SK-N-SH (cell line): Measurements from ENCODE around the gene ABHD4. TPM values are rescaled to one million over a fixed set of nuclear protein-coding genes. Genes with fewer than 3 reads are reported as not detected.

Experiments used
- CTCF ChIA-PET: fragments of 300-600, 350-600 bp; formaldehyde crosslinking; extraction: SDS; loops from one replicate; lab custom pipeline; 2021; lab: Yijun Ruan, JAX
- POLR2A ChIA-PET: fragments of 350-600 bp; sonication (Branson Sonifier 250); formaldehyde crosslinking; extraction: SDS; loops from one replicate; lab custom pipeline; 2020; ENCODE audit warnings: antibody characterized with exemption, inconsistent platforms; lab: Yijun Ruan, JAX
- DNase-seq: peaks from one replicate; pipeline ENCODE4 v3.0.0; 2012
- H2AFZ ChIP-seq: fragments of 200-600 bp; sonication (generic); 2 replicates; pipeline ENCODE4 v1.8.1; 2016; ENCODE audit warnings: antibody characterized with exemption, mild to moderate bottlenecking, low read depth
- H3F3A ChIP-seq: fragments of 200-600 bp; sonication (generic); replicated peaks from 2 replicates; pipeline ENCODE3; 2016; ENCODE audit warnings: antibody characterized with exemption, mild to moderate bottlenecking; ENCODE audit not compliant: insufficient read depth
- H3K27ac ChIP-seq, 2 experiments: fragments of 200-500 bp in 1 of 2; fragments of 200-600 bp in 1 of 2; sonication (Bioruptor generic) in 1 of 2; sonication (generic), shearing (Covaris generic) in 1 of 2; 2 replicates each; pipeline versions ENCODE4 v1.5.1 to v1.6.1; 2014 to 2016; ENCODE audit warnings: low read depth in 2 of 2, inconsistent platforms in 1 of 2, low read length in 1 of 2, mild to moderate bottlenecking in 1 of 2, mixed read lengths in 1 of 2
- H3K27me3 ChIP-seq: fragments of 200-600 bp; sonication (generic), shearing (Covaris generic); 2 replicates; pipeline ENCODE4 v1.6.1; 2016; ENCODE audit warnings: mixed run types; ENCODE audit not compliant: insufficient read depth
- H3K36me3 ChIP-seq, 2 experiments: fragments of 200-500 bp in 1 of 2; fragments of 200-600 bp in 1 of 2; sonication (Bioruptor generic) in 1 of 2; sonication (generic) in 1 of 2; replicated peaks in 1 of 2; 2 replicates each; pipeline versions ENCODE3 to v1.5.1; 2014 to 2016; ENCODE audit warnings: low read length in 1 of 2, mild to moderate bottlenecking in 1 of 2; ENCODE audit not compliant: insufficient read depth in 2 of 2, control insufficient read depth in 1 of 2
- H3K4me1 ChIP-seq, 2 experiments: fragments of 200-500 bp in 1 of 2; fragments of 200-600 bp in 1 of 2; sonication (Bioruptor generic) in 1 of 2; sonication (generic), shearing (Covaris generic) in 1 of 2; 2 replicates each; pipeline versions ENCODE4 v1.5.1 to v1.6.1; 2014 to 2016; ENCODE audit warnings: low read depth in 1 of 2, low read length in 1 of 2, mixed run types in 1 of 2; ENCODE audit not compliant: insufficient read depth in 2 of 2, control insufficient read depth in 1 of 2
- H3K4me2 ChIP-seq: fragments of 200-600 bp; sonication (generic), shearing (Covaris generic); 2 replicates; pipeline ENCODE4 v1.6.1; 2017; ENCODE audit warnings: mixed run types
- H3K4me3 ChIP-seq, 2 experiments: fragments of 200-500 bp in 1 of 2; fragments of 200-600 bp in 1 of 2; sonication (Bioruptor generic) in 1 of 2; sonication (generic), shearing (Covaris generic) in 1 of 2; 2 replicates each; pipeline versions ENCODE4 v1.5.1 to v1.8.1; 2014 to 2016; ENCODE audit warnings: low read depth in 2 of 2, inconsistent platforms in 1 of 2, low read length in 1 of 2, mild to moderate bottlenecking in 1 of 2, mixed read lengths in 1 of 2, moderate library complexity in 1 of 2
- H3K79me2 ChIP-seq: fragments of 200-600 bp; sonication (generic); 2 replicates; pipeline ENCODE4 v1.8.1; 2017; ENCODE audit warnings: mild to moderate bottlenecking; ENCODE audit not compliant: insufficient read depth
- H3K9ac ChIP-seq: fragments of 200-600 bp; sonication (generic); 2 replicates; pipeline ENCODE4 v1.6.1; 2017; ENCODE audit warnings: mixed run types
- H3K9me2 ChIP-seq: fragments of 200-600 bp; sonication (generic); 2 replicates; pipeline ENCODE4 v1.6.1; 2017; ENCODE audit warnings: mixed run types
- H3K9me3 ChIP-seq: fragments of 200-600 bp; sonication (generic); 2 replicates; pipeline ENCODE4 v1.6.1; 2017; ENCODE audit warnings: mixed run types, mild to moderate bottlenecking, moderate library complexity
- H4K20me1 ChIP-seq: fragments of 200-600 bp; sonication (generic); 2 replicates; pipeline ENCODE4 v1.6.1; 2017; ENCODE audit warnings: mild to moderate bottlenecking, mixed run types; ENCODE audit not compliant: insufficient read depth
- CTCF ChIP-seq: fragments of 200-600 bp; sonication (generic); IDR thresholded peaks from 2 replicates; pipeline ENCODE4 v1.6.1; 2017; ENCODE audit warnings: antibody characterized with exemption, mild to moderate bottlenecking, moderate library complexity
- EP300 ChIP-seq, 2 experiments: IDR thresholded peaks; 2 replicates each; pipeline versions ENCODE4 v1.4.0 to v1.6.1; 2012; ENCODE audit warnings: borderline replicate concordance in 1 of 2, low read depth in 1 of 2, low read length in 1 of 2
- FOXM1 ChIP-seq: IDR thresholded peaks from 2 replicates; pipeline ENCODE4 v1.4.0; 2012; ENCODE audit warnings: low read depth, mild to moderate bottlenecking
- GATA2 ChIP-seq: sonication (generic); formaldehyde crosslinking; IDR thresholded peaks from 2 replicates; pipeline ENCODE4 v1.5.0; 2020; ENCODE audit warnings: mild to moderate bottlenecking, missing genetic modification reagents
- IRF3 ChIP-seq: fragments of 150-350 bp; IDR thresholded peaks from 2 replicates; pipeline ENCODE4 v1.6.1; 2016; ENCODE audit warnings: mild to moderate bottlenecking, low read depth, low read length
- JUND ChIP-seq: IDR thresholded peaks from 2 replicates; pipeline ENCODE4 v1.4.0; 2012
- NRF1 ChIP-seq: IDR thresholded peaks from 2 replicates; pipeline ENCODE4 v1.6.1; 2012; ENCODE audit warnings: low read depth, mild to moderate bottlenecking, low read length
- POLR2AphosphoS5 ChIP-seq: IDR thresholded peaks from 2 replicates; pipeline ENCODE4 v1.6.1; 2012; ENCODE audit warnings: low read depth, low read length
- RAD21 ChIP-seq: IDR thresholded peaks from 2 replicates; pipeline ENCODE4 v1.6.1; 2012; ENCODE audit warnings: mild to moderate bottlenecking, low read length
- RCOR1 ChIP-seq: fragments of 150-350 bp; IDR thresholded peaks from 2 replicates; pipeline ENCODE4 v1.6.1; 2017; ENCODE audit warnings: antibody characterized with exemption, low read length
- REST ChIP-seq: IDR thresholded peaks from 2 replicates; pipeline ENCODE4 v1.6.1; 2012; ENCODE audit warnings: mild to moderate bottlenecking, low read depth, low read length, moderate library complexity
- SIN3A ChIP-seq: IDR thresholded peaks from 2 replicates; pipeline ENCODE4 v1.6.1; 2012; ENCODE audit warnings: low read depth, mild to moderate bottlenecking, low read length, moderate library complexity, borderline replicate concordance
- SMC3 ChIP-seq: IDR thresholded peaks from 2 replicates; pipeline ENCODE4 v1.6.1; 2012; ENCODE audit warnings: low read depth, low read length, improper control_type of control experiment
- TAF1 ChIP-seq: IDR thresholded peaks from 2 replicates; pipeline ENCODE4 v1.6.1; 2012; ENCODE audit warnings: low read depth, mild to moderate bottlenecking, low read length, moderate library complexity, borderline replicate concordance
- TCF12 ChIP-seq: IDR thresholded peaks from 2 replicates; pipeline ENCODE4 v1.4.0; 2012
- USF2 ChIP-seq: fragments of 150-350 bp; IDR thresholded peaks from 2 replicates; pipeline ENCODE4 v1.6.1; 2017; ENCODE audit warnings: antibody characterized with exemption, low read length, low read depth, borderline replicate concordance
- YY1 ChIP-seq: IDR thresholded peaks from 2 replicates; pipeline ENCODE4 v1.4.0; 2012; ENCODE audit warnings: low read depth, mild to moderate bottlenecking
- ZBTB33 ChIP-seq: IDR thresholded peaks from 2 replicates; pipeline ENCODE4 v1.4.0; 2012; ENCODE audit warnings: low read depth, borderline replicate concordance
- WGBS: methylation state at CpG from one replicate; pipeline ENCODE4 v1.1.6; 2017; ENCODE audit warnings: low lambda C conversion rate; 5-methylcytosine and 5-hydroxymethylcytosine counted together
- polyA plus RNA-seq, 3 experiments: library from polyadenylated mRNA; depleted of rRNA; stranded (reverse); fragments of >200 nt; gene quantifications; 2 replicates each; pipeline ENCODE4 v1.2.3, GENCODE V29; 2012
- TF ChIP-seq, protein P1 (sequence below): IDR thresholded peaks from 2 replicates; pipeline ENCODE4 v1.4.0; 2012; ENCODE audit warnings: low read depth, borderline replicate concordance
- TF ChIP-seq, protein P2 (sequence below): IDR thresholded peaks from 2 replicates; pipeline ENCODE4; 2012

Gene ABHD4
- polyA plus RNA-seq, 1 of the 3 experiments (the other 2 are of a cell fraction), result 15.0 TPM

DNA sequence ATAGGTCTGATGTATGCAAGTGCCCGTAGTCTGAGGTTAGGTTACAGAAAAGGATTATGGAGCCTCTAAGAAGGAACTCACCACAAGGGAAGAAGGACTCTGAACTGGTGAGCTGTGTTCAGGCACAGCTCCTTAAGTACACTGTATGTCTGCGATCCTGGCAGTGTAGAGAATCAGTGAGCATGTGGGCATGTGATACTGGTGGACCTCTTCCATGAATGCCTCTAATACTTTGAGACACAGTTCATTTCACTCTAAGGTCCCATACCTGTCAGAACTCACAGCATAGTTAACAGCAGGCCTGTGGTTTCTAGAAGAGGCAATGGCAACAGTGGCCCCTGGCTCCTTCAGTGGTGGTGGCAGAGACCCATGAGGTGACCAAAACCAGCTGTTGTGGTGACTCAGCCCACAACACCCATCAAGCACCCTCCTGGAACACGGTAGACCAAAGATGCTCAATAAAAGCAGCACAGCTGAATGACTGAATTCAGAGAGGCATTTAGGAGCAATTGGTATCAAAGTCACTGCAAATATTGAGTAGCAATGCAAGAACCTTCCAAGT lies 52.9 kb downstream of the ABHD4 start:
- Histone ChIP-seq H3K27ac (no peak overlapping the region), H3K4me1 (no peaks in the 10 kb centered on the region), H3K4me3 (no peak overlapping the region), H3K79me2 (no peaks in the 10 kb centered on the region), H4K20me1 (no peaks in the 10 kb centered on the region), H3K9me2 (no peaks in the 10 kb centered on the region), H2AFZ (no peak overlapping the region), H3F3A (no peaks in the 10 kb centered on the region), H3K9me3 (no peaks in the 10 kb centered on the region), H3K27me3 (peaks cover 21% of the 10 kb centered on the region; the same call in 1 of the 2 replicates), H3K9ac (no peak overlapping the region), H3K4me2 (no peak overlapping the region), H3K36me3 (no peaks in the 10 kb centered on the region)
- no peak for TF ChIP-seq TAF1
- TF ChIP-seq TCF12, result no peak
- TF ChIP-seq IRF3, result no peak
- no peak for TF ChIP-seq POLR2AphosphoS5
- TF ChIP-seq, protein P1, sequence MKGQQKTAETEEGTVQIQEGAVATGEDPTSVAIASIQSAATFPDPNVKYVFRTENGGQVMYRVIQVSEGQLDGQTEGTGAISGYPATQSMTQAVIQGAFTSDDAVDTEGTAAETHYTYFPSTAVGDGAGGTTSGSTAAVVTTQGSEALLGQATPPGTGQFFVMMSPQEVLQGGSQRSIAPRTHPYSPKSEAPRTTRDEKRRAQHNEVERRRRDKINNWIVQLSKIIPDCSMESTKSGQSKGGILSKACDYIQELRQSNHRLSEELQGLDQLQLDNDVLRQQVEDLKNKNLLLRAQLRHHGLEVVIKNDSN, result no peak
- TF ChIP-seq SIN3A, result no peak
- no peak for TF ChIP-seq REST
- TF ChIP-seq NRF1, result no peak
- TF ChIP-seq USF2, result no peak
- TF ChIP-seq ZBTB33, result no peak
- TF ChIP-seq RCOR1, result no peak
- no peak for TF ChIP-seq CTCF
- no peak for TF ChIP-seq FOXM1
- no peak for TF ChIP-seq SMC3
- TF ChIP-seq YY1, result no peak
- no peak for TF ChIP-seq GATA2 (CRISPR knock-in tag)
- TF ChIP-seq, protein P2, sequence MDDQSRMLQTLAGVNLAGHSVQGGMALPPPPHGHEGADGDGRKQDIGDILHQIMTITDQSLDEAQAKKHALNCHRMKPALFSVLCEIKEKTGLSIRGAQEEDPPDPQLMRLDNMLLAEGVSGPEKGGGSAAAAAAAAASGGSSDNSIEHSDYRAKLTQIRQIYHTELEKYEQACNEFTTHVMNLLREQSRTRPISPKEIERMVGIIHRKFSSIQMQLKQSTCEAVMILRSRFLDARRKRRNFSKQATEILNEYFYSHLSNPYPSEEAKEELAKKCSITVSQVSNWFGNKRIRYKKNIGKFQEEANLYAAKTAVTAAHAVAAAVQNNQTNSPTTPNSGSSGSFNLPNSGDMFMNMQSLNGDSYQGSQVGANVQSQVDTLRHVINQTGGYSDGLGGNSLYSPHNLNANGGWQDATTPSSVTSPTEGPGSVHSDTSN, result no peak
- no peak for TF ChIP-seq RAD21
- no peak for TF ChIP-seq EP300 (IDR thresholded peaks at IDR 0.05; ENCODE audit: borderline replicate concordance in 1 of 2, low read depth in 1 of 2, low read length in 1 of 2)
- no peak for TF ChIP-seq JUND
- ChIA-PET POLR2A (no interaction called here), CTCF (interaction anchor here (0.7 to 6.1 kb wide), 7 partner anchors 19 to 202 kb away, joined by 3 to 89 read pairs (median 4); partner anchors contain the start of gene DAD1)
- 5% methylated on average over 3 of the region's 3 CpGs for WGBS
- DNase-seq, result no peak
